Trophoblast cell (in vitro differentiated cells and primary cell): ENCODE results near the gene MEIOB.

Experiments
- DNase-seq, 2 donors: peaks; one replicate each; pipeline ENCODE4 v3.0.0-alpha.2; 2016
- H2AFZ ChIP-seq: 2 replicates; pipeline ENCODE4 v1.6.1; 2013; ENCODE audit warnings: low read length, moderate library complexity, mild to moderate bottlenecking; ENCODE audit not compliant: insufficient read depth, poor library complexity
- H2AK5ac ChIP-seq: 2 replicates; pipeline ENCODE4 v1.6.1; 2013; ENCODE audit warnings: mild to moderate bottlenecking, low read length
- H2BK120ac ChIP-seq: 2 replicates; pipeline ENCODE4 v1.6.1; 2013; ENCODE audit warnings: low read length, mild to moderate bottlenecking, moderate library complexity; ENCODE audit not compliant: insufficient read depth, poor library complexity
- H2BK12ac ChIP-seq: 2 replicates; pipeline ENCODE4 v1.6.1; 2013; ENCODE audit warnings: mild to moderate bottlenecking, low read length, moderate library complexity
- H2BK5ac ChIP-seq: 2 replicates; pipeline ENCODE4 v1.6.1; 2013; ENCODE audit warnings: low read length, low read depth, moderate library complexity, mild to moderate bottlenecking; ENCODE audit not compliant: poor library complexity
- H3K14ac ChIP-seq: 2 replicates; pipeline ENCODE4 v1.6.1; 2013; ENCODE audit warnings: mild to moderate bottlenecking, low read length
- H3K18ac ChIP-seq: 2 replicates; pipeline ENCODE4 v1.6.1; 2013; ENCODE audit warnings: mild to moderate bottlenecking, low read length
- H3K23ac ChIP-seq: 2 replicates; pipeline ENCODE4 v1.6.1; 2013; ENCODE audit warnings: low read length
- H3K27ac ChIP-seq: 2 replicates; pipeline ENCODE4 v1.5.1; 2013; ENCODE audit warnings: low read depth, mild to moderate bottlenecking, inconsistent platforms, low read length, moderate library complexity
- H3K27me3 ChIP-seq: 2 replicates; pipeline ENCODE4 v1.6.1; 2013; ENCODE audit warnings: inconsistent platforms, mild to moderate bottlenecking, low read length, moderate library complexity; ENCODE audit not compliant: insufficient read depth
- H3K36me3 ChIP-seq, 2 experiments: 1 replicate in 1 of 2; 2 replicates in 1 of 2; pipeline ENCODE4 v1.6.1; 2013; ENCODE audit warnings: low read length in 2 of 2, mild to moderate bottlenecking in 2 of 2, moderate library complexity in 1 of 2; ENCODE audit not compliant: insufficient read depth in 2 of 2, control insufficient read depth in 1 of 2
- H3K4ac ChIP-seq: 2 replicates; pipeline ENCODE4 v1.6.1; 2013; ENCODE audit warnings: low read depth, mild to moderate bottlenecking, low read length, moderate library complexity
- H3K4me1 ChIP-seq, 2 experiments: 1 replicate in 1 of 2; 2 replicates in 1 of 2; pipeline ENCODE4 v1.6.1; 2013; ENCODE audit warnings: low read length in 2 of 2, mild to moderate bottlenecking in 2 of 2, moderate library complexity in 1 of 2; ENCODE audit not compliant: insufficient read depth in 2 of 2, control insufficient read depth in 1 of 2
- H3K4me2 ChIP-seq: 2 replicates; pipeline ENCODE4 v1.6.1; 2013; ENCODE audit warnings: inconsistent platforms, mild to moderate bottlenecking, low read length, moderate library complexity
- H3K4me3 ChIP-seq: 2 replicates; pipeline ENCODE4 v1.5.1; 2013; ENCODE audit warnings: mild to moderate bottlenecking, low read depth, low read length, inconsistent platforms
- H3K79me1 ChIP-seq: one replicate; pipeline ENCODE4 v1.6.1; 2013; ENCODE audit warnings: low read length
- H3K79me2 ChIP-seq: 2 replicates; pipeline ENCODE4 v1.6.1; 2013; ENCODE audit warnings: low read length, mild to moderate bottlenecking; ENCODE audit not compliant: control insufficient read depth, insufficient read depth, poor library complexity
- H3K9ac ChIP-seq: 2 replicates; pipeline ENCODE4 v1.6.1; 2013; ENCODE audit warnings: mild to moderate bottlenecking, low read length
- H3K9me3 ChIP-seq: 2 replicates; pipeline ENCODE4 v1.6.1; 2013; ENCODE audit warnings: low read depth, mild to moderate bottlenecking, control low read depth, inconsistent platforms, low read length; ENCODE audit not compliant: insufficient read depth
- H4K12ac ChIP-seq: 2 replicates; pipeline ENCODE4 v1.6.1; 2013; ENCODE audit warnings: low read depth, mild to moderate bottlenecking, low read length, moderate library complexity
- H4K8ac ChIP-seq: 2 replicates; pipeline ENCODE4 v1.6.1; 2013; ENCODE audit warnings: low read depth, mild to moderate bottlenecking, low read length, moderate library complexity
- H4K91ac ChIP-seq: one replicate; pipeline ENCODE4 v1.6.1; 2013; ENCODE audit warnings: low read depth, mild to moderate bottlenecking, low read length, moderate library complexity
- WGBS: extraction: QIAGEN DNeasy Blood & Tissue Kit; methylation state at CpG from one replicate; pipeline ENCODE4 v1.1.7; 2013; ENCODE audit warnings: missing lambda C conversion rate; ENCODE audit not compliant: insufficient read length, insufficient coverage; ENCODE audit errors: extremely low coverage; 5-methylcytosine and 5-hydroxymethylcytosine counted together

The MEIOB gene

GRCh38 chr16:1831186-1832075, 40.5 kb downstream of the MEIOB start:
- no peak overlapping the region for H3K27ac ChIP-seq
- no peak overlapping the region for H4K8ac ChIP-seq
- H2BK5ac ChIP-seq: no peak overlapping the region
- DNase-seq: no peak
- H3K4ac ChIP-seq: no peak overlapping the region
- H3K4me1 ChIP-seq: no peaks in the 10 kb centered on the region
- no peak overlapping the region for H3K18ac ChIP-seq
- H3K9ac ChIP-seq: no peak overlapping the region
- no peak overlapping the region for H4K91ac ChIP-seq
- WGBS: no CpG with 5 or more reads among the region's 19 CpGs
- H3K23ac ChIP-seq: no peak overlapping the region
- no peak overlapping the region for H3K14ac ChIP-seq
- peaks cover 6% of the 10 kb centered on the region for H3K79me2 ChIP-seq
- no peak overlapping the region for H2AK5ac ChIP-seq
- H3K9me3 ChIP-seq: no peaks in the 10 kb centered on the region
- no peak overlapping the region for H2BK120ac ChIP-seq
- H3K36me3 ChIP-seq: peaks cover 0 to 2% of the 10 kb centered on the region in 2 experiments
- no peak overlapping the region for H2BK12ac ChIP-seq
- H2AFZ ChIP-seq: no peak overlapping the region
- H3K4me3 ChIP-seq: no peak overlapping the region
- H3K4me2 ChIP-seq: no peak overlapping the region
- H3K79me1 ChIP-seq: peaks cover 8% of the 10 kb centered on the region
- no peak overlapping the region for H4K12ac ChIP-seq
- no peaks in the 10 kb centered on the region for H3K27me3 ChIP-seq

- H3K36me3 ChIP-seq: peaks cover 0 to 2% of the 10 kb centered on the region in 2 experiments
These were observed 41.8 kb downstream of the MEIOB start for GRCh38 chr16:1830213-1830612.

GRCh38 chr16:1828645-1829410, 43.1 kb downstream of the MEIOB start:
- no peak overlapping the region for H3K4me2 ChIP-seq
- H2BK120ac ChIP-seq: no peak overlapping the region
- no peak overlapping the region for H3K4me3 ChIP-seq
- H4K91ac ChIP-seq: no peak overlapping the region
- H3K9ac ChIP-seq: no peak overlapping the region
- DNase-seq: no peak
- no peaks in the 10 kb centered on the region for H3K9me3 ChIP-seq
- H3K4ac ChIP-seq: no peak overlapping the region
- no peak overlapping the region for H3K23ac ChIP-seq
- H2BK5ac ChIP-seq: no peak overlapping the region
- H2AK5ac ChIP-seq: no peak overlapping the region
- no peak overlapping the region for H2BK12ac ChIP-seq
- WGBS: no CpG with 5 or more reads among the region's 11 CpGs
- H3K79me1 ChIP-seq: peaks cover 8% of the 10 kb centered on the region
- H3K14ac ChIP-seq: no peak overlapping the region
- H4K8ac ChIP-seq: no peak overlapping the region
- H3K36me3 ChIP-seq: peaks cover 0 to 2% of the 10 kb centered on the region in 2 experiments
- no peak overlapping the region for H3K27ac ChIP-seq
- no peak overlapping the region for H2AFZ ChIP-seq
- H3K79me2 ChIP-seq: peaks cover 8% of the 10 kb centered on the region
- H3K18ac ChIP-seq: no peak overlapping the region
- peaks cover 0 to 5% of the 10 kb centered on the region in 2 experiments for H3K4me1 ChIP-seq
- H4K12ac ChIP-seq: no peak overlapping the region
- no peaks in the 10 kb centered on the region for H3K27me3 ChIP-seq

More at GRCh38 chr16:1830213-1830612, 41.8 kb downstream of the MEIOB start:
- H3K27ac ChIP-seq: no peak overlapping the region
- WGBS: no CpG with 5 or more reads among the region's 3 CpGs
- no peak overlapping the region for H3K4me2 ChIP-seq
- no peak overlapping the region for H3K23ac ChIP-seq
- no peak overlapping the region for H2AFZ ChIP-seq
- H3K79me1 ChIP-seq: peaks cover 8% of the 10 kb centered on the region
- no peak for DNase-seq
- H3K4me1 ChIP-seq: peaks cover 0 to 5% of the 10 kb centered on the region in 2 experiments
- H2BK12ac ChIP-seq: no peak overlapping the region
- no peak overlapping the region for H3K4ac ChIP-seq
- H3K9ac ChIP-seq: no peak overlapping the region
- H3K9me3 ChIP-seq: no peaks in the 10 kb centered on the region
- no peak overlapping the region for H3K18ac ChIP-seq
- no peak overlapping the region for H3K14ac ChIP-seq
- H4K8ac ChIP-seq: no peak overlapping the region
- no peaks in the 10 kb centered on the region for H3K27me3 ChIP-seq
- no peak overlapping the region for H2BK120ac ChIP-seq
- no peak overlapping the region for H2BK5ac ChIP-seq
- no peak overlapping the region for H3K4me3 ChIP-seq
- no peak overlapping the region for H2AK5ac ChIP-seq
- H4K12ac ChIP-seq: no peak overlapping the region
- peaks cover 8% of the 10 kb centered on the region for H3K79me2 ChIP-seq
- H4K91ac ChIP-seq: no peak overlapping the region

- H2AK5ac ChIP-seq: peak within 1 kb of the TSS; percentile 65
- peak within 1 kb of the TSS; percentile 48 for H3K4ac ChIP-seq
- H2BK120ac ChIP-seq: peak within 1 kb of the TSS; percentile 61
- peak within 1 kb of the TSS; percentile 85 for H2BK5ac ChIP-seq
- no peak within 1 kb of the TSS for H3K23ac ChIP-seq
- peaks cover 0 to 5% of the 10 kb centered on the region in 2 experiments for H3K4me1 ChIP-seq
- H2AFZ ChIP-seq: peak within 1 kb of the TSS; percentile 80
- H3K4me3 ChIP-seq: peak within 1 kb of the TSS; percentile 94
- peaks cover 10 to 12% of the 10 kb centered on the region in 2 experiments for H3K36me3 ChIP-seq
- peak within 1 kb of the TSS; percentile 78 for H3K9ac ChIP-seq
- peak within 1 kb of the TSS; percentile 53 for H3K18ac ChIP-seq
- H3K27ac ChIP-seq: peak within 1 kb of the TSS; percentile 48
- peaks cover 8% of the 10 kb centered on the region for H3K79me2 ChIP-seq
- H2BK12ac ChIP-seq: no peak within 1 kb of the TSS
- peak within 1 kb of the TSS; percentile 95 for H4K8ac ChIP-seq
- peak; percentile 97 for DNase-seq
- H3K9me3 ChIP-seq: no peaks in the 10 kb centered on the region
- no CpG with 5 or more reads among the region's 104 CpGs for WGBS
- H4K91ac ChIP-seq: peak within 1 kb of the TSS; percentile 74
- peaks cover 8% of the 10 kb centered on the region for H3K79me1 ChIP-seq
- peak within 1 kb of the TSS; percentile 67 for H3K4me2 ChIP-seq
- H3K14ac ChIP-seq: peak within 1 kb of the TSS; percentile 59
- peak within 1 kb of the TSS; percentile 46 for H4K12ac ChIP-seq
- H3K27me3 ChIP-seq: no peaks in the 10 kb centered on the region
These were observed 45.0 kb downstream of the MEIOB start, which contains the start of the genes FAHD1 and HAGH for GRCh38 chr16:1826691-1827573. Gene FAHD1 (plus strand): TSS chr16:1827206. CDS start chr16:1827239, 33 bp downstream. Gene HAGH (minus strand): TSS chr16:1826825. CDS start chr16:1826787, 38 bp downstream.
